Upper lobe of left lung (tissue), 4 donors: Measurements from ENCODE around the gene RBBP6.

Source experiments
- CTCF ChIP-seq, 6 experiments: fragments of 450-650 bp in 4 of 6; fragments of 200-600 bp in 2 of 6; sonication (generic) in 2 of 6; IDR thresholded peaks; one replicate each; pipeline ENCODE4 v1.5.1; 2016 to 2019; ENCODE audit warnings: antibody characterized with exemption in 6 of 6
- EP300 ChIP-seq, 4 donors: sonication (generic); formaldehyde crosslinking; IDR thresholded peaks; one replicate each; pipeline ENCODE4 v1.5.1; 2017; ENCODE audit warnings: antibody characterized with exemption in 4 of 4, control low read depth in 2 of 4
- POLR2A ChIP-seq, 4 donors: fragments of 450-650 bp; IDR thresholded peaks; one replicate each; pipeline ENCODE4 v1.5.1; 2016 to 2017; ENCODE audit warnings: antibody characterized with exemption in 4 of 4, mild to moderate bottlenecking in 2 of 4
- POLR2AphosphoS5 ChIP-seq, 2 donors: sonication (generic); formaldehyde crosslinking; IDR thresholded peaks; one replicate each; pipeline ENCODE4 v1.5.1; 2017; ENCODE audit warnings: antibody characterized with exemption in 2 of 2

GRCh38 chr16:24534620-24535019 is 4.7 kb upstream of the RBBP6 start:
- TF ChIP-seq EP300 (IDR thresholded peaks at IDR 0.05) (no peak), CTCF (IDR thresholded peaks at IDR 0.05) (no peak), POLR2A (IDR thresholded peaks at IDR 0.05) (no peak), POLR2AphosphoS5 (IDR thresholded peaks at IDR 0.05) (no peak)
